A549 treated with AZD2906 at 1 μM for 4 hours (cell line): ENCODE measurements around the gene CRTAC1. TPM values are rescaled to one million over a fixed set of nuclear protein-coding genes. Genes with fewer than 3 reads are reported as not detected.

Experiments
- total RNA-seq: library from RNA; stranded (reverse); fragments of 200-300 nt; extraction: Qiagen RNA extraction; gene quantifications from 5 replicates; pipeline ENCODE4 v1.2.3, GENCODE V29; 2022

The CRTAC1 gene, protein sequence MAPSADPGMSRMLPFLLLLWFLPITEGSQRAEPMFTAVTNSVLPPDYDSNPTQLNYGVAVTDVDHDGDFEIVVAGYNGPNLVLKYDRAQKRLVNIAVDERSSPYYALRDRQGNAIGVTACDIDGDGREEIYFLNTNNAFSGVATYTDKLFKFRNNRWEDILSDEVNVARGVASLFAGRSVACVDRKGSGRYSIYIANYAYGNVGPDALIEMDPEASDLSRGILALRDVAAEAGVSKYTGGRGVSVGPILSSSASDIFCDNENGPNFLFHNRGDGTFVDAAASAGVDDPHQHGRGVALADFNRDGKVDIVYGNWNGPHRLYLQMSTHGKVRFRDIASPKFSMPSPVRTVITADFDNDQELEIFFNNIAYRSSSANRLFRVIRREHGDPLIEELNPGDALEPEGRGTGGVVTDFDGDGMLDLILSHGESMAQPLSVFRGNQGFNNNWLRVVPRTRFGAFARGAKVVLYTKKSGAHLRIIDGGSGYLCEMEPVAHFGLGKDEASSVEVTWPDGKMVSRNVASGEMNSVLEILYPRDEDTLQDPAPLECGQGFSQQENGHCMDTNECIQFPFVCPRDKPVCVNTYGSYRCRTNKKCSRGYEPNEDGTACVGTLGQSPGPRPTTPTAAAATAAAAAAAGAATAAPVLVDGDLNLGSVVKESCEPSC
- total RNA-seq = 0.89 to 1.7 TPM (median 1.5 TPM) in 5 replicates

DNA sequence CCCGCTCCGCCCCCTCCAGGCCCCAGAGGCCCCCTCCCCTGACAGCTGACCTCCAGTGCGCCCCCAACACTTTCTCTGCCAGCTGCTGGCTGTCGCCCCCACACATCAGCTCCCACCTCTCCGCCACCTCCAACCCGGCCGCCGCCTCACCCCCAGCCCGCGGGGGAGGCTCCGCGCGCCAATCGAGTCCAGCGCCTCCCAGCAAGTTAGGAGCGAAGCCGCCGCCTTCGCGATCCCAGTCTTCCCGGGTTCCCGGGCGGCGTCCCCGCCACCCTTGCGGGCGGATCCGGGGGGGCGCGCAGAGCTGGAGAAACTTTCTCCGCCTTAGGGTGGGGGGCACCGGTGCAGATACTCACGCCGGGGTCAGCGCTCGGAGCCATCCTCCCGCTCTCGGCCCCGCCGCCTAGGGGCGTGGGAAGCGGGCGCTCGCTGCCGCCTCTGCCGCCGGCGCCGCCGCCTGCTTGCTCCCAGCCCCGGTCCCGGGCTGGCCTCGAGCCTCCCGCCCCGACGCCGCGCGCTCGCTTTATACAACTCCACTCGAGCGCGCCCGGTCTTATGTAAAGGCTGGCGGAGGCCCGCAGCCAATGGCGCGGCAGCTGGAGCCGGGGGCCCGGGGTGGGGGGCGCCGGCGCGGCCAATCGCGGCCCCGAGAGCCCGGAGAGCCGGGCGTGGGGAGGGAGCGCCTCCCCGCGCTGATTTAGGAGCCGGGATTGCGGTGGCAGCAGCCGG lies at the start of gene CRTAC1:
Gene CRTAC1 (minus strand): TSS at position 529 of the 729 bp plus-strand sequence. CDS start 149 bp downstream, at position 380.

DNA sequence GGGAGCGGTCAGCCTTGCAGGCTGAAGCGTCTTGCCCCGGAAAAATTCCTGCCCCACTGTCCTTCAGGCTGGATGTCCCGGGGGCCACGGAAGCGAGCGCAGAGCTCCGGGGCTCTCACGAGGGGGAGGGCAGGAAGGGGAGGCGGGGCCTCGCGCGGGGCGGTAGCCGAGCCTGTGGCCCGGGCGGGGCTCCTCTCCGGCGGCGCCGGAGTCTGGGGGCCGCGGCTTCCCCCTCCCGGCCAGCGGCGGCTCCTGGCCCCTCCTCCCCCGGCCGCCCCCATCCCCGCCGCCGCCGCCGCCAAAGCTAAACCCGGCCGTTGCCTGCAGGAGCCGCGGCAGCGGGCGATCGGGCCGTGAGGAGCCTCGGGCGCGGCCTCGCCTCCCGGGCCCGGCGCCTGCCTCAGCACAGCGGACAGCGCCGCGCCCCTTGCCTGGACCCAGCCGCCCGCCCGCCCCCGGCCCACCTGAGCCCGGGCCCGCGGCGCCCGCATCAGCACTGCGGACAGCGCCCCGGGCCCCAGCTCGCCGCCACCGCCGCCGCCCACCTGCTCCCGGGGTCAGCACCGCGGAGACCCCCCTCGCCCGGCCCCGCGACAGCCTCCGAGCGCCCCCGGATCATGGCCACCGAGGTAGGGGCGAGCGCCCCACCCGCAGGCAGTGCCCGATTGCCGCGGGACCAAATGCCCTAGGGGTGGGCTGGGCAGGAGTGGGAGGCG lies 180.6 kb downstream of the CRTAC1 start, which contains the start of gene GOLGA7B:
Gene GOLGA7B (plus strand): TSS at position 157 of the 716 bp plus-strand sequence. CDS start 461 bp downstream, at position 618.

Other genes with a start within 250 kb of the CRTAC1 start
- 3.4 to 4.0 TPM (median 3.8 TPM) in 5 replicates for gene GOLGA7B, start 180.8 kb downstream of the CRTAC1 start, total RNA-seq
- gene R3HCC1L, start 104.0 kb upstream of the CRTAC1 start, total RNA-seq = 12.1 to 15.4 TPM (median 13.5 TPM) in 5 replicates
- gene LOXL4, start 237.6 kb upstream of the CRTAC1 start, total RNA-seq = 1.4 to 1.6 TPM (median 1.5 TPM) in 5 replicates